ACC112 (cell line): ENCODE data around the gene TSPAN18.

Experiments
- H2AFZ ChIP-seq: fragments of 200-600 bp; sonication (generic); one replicate; pipeline ENCODE4 v1.6.0; 2017; ENCODE audit warnings: antibody characterized with exemption, low read length; ENCODE audit not compliant: unreplicated experiment
- H3K27ac ChIP-seq: fragments of 200-600 bp; sonication (generic); 2 replicates; pipeline ENCODE4 v1.5.1; 2014; ENCODE audit warnings: low read depth, mild to moderate bottlenecking, antibody characterized with exemption, low read length, moderate library complexity
- H3K27me3 ChIP-seq: fragments of 200-600 bp; sonication (generic); 2 replicates; pipeline ENCODE4 v1.6.1; 2014; ENCODE audit warnings: mild to moderate bottlenecking, antibody characterized with exemption, low read length, moderate library complexity, mixed read lengths; ENCODE audit not compliant: insufficient read depth
- H3K36me3 ChIP-seq: fragments of 200-600 bp; sonication (generic); 2 replicates; pipeline ENCODE4 v1.6.1; 2016; ENCODE audit warnings: mild to moderate bottlenecking, antibody characterized with exemption, low read length, moderate library complexity, mixed read lengths; ENCODE audit not compliant: insufficient read depth
- H3K4me1 ChIP-seq: fragments of 200-600 bp; sonication (generic); one replicate; pipeline ENCODE4 v1.6.1; 2016; ENCODE audit warnings: low read length, mixed read lengths; ENCODE audit not compliant: insufficient read depth, unreplicated experiment, control insufficient read depth
- H3K4me3 ChIP-seq: fragments of 200-600 bp; sonication (generic); 2 replicates; pipeline ENCODE4 v1.5.1; 2014; ENCODE audit warnings: mild to moderate bottlenecking, low read depth, low read length
- H3K79me2 ChIP-seq: fragments of 200-600 bp; sonication (generic); one replicate; pipeline ENCODE4 v1.6.0; 2016; ENCODE audit warnings: low read length; ENCODE audit not compliant: control insufficient read depth, unreplicated experiment, insufficient read depth

The TSPAN18 gene

GRCh38 chr11:44979543-44980399, 253.0 kb downstream of the TSPAN18 start:
- H3K27me3 ChIP-seq, result peaks cover 2% of the 10 kb centered on the region; the same call in 1 of the 2 replicates
- H3K79me2 ChIP-seq, result no peaks in the 10 kb centered on the region
- no peak overlapping the region for H2AFZ ChIP-seq
- H3K36me3 ChIP-seq, result no peaks in the 10 kb centered on the region
- no peak overlapping the region for H3K27ac ChIP-seq
- H3K4me3 ChIP-seq, result no peak overlapping the region
- H3K4me1 ChIP-seq, result no peaks in the 10 kb centered on the region

- Histone ChIP-seq H2AFZ (no peak overlapping the region), H3K27me3 (peaks cover 6% of the 10 kb centered on the region; the same call in 1 of the 2 replicates), H3K27ac (no peak overlapping the region), H3K79me2 (no peaks in the 10 kb centered on the region), H3K36me3 (no peaks in the 10 kb centered on the region), H3K4me1 (no peaks in the 10 kb centered on the region), H3K4me3 (no peak overlapping the region)
Measured at GRCh38 chr11:44980533-44981427, 254.0 kb downstream of the TSPAN18 start.
